Left hindlimb (tissue), 1 donor: ENCODE results near the gene FZD2.
"Not testable (repeated sequence)": the region's sequence is repeated elsewhere in the genome, so short reads cannot be mapped to it uniquely, and the experiment has no call there.

Experiments
- DNase-seq: peaks from one replicate; pipeline ENCODE4 v3.0.0-alpha.2; 2018

FZD2 gene

GRCh38 chr17:44546671-44547606 lies 10.3 kb upstream of the FZD2 start:
- no peak for DNase-seq

- DNase-seq, result peak; percentile 70
Observed at GRCh38 chr17:44547625-44548267, 9.5 kb upstream of the FZD2 start.

- DNase-seq, result no peak
Observed at GRCh38 chr17:44548376-44549230, 8.7 kb upstream of the FZD2 start.

- no peak for DNase-seq
Observed at GRCh38 chr17:44549686-44550085, 7.6 kb upstream of the FZD2 start.

GRCh38 chr17:44552361-44552760 lies 4.9 kb upstream of the FZD2 start:
- no peak for DNase-seq

GRCh38 chr17:44555099-44555498 lies 2.2 kb upstream of the FZD2 start:
- no peak for DNase-seq

GRCh38 chr17:44556166-44556831 lies 985 bp upstream of the FZD2 start:
- DNase-seq, result peak; percentile 70

GRCh38 chr17:44557651-44558285 lies 484 bp downstream of the FZD2 start:
- peak; percentile 62 for DNase-seq

- no peak for DNase-seq
Observed at GRCh38 chr17:44558334-44558709, 1.0 kb downstream of the FZD2 start.

- DNase-seq, result no peak
Observed at GRCh38 chr17:44558710-44559633, 1.7 kb downstream of the FZD2 start.

- DNase-seq, result no peak
Observed at GRCh38 chr17:44559634-44560554, 2.6 kb downstream of the FZD2 start.

GRCh38 chr17:44561237-44561623 lies 3.9 kb downstream of the FZD2 start:
- no peak for DNase-seq

- no peak for DNase-seq
Observed at GRCh38 chr17:44564429-44564828, 7.1 kb downstream of the FZD2 start.

GRCh38 chr17:44565866-44566443 lies 8.7 kb downstream of the FZD2 start:
- no peak for DNase-seq

GRCh38 chr17:44568311-44568944 lies 11.1 kb downstream of the FZD2 start:
- not testable (repeated sequence) for DNase-seq

- no peak for DNase-seq
Observed at GRCh38 chr17:44568945-44569858, 11.9 kb downstream of the FZD2 start.

GRCh38 chr17:44572801-44573200 lies 15.5 kb downstream of the FZD2 start:
- no peak for DNase-seq

- no peak for DNase-seq
Observed at GRCh38 chr17:44575403-44575802, 18.1 kb downstream of the FZD2 start.
